HEK293 (cell line): ENCODE results near the gene CPA4.

Source experiments
- CTCF ChIA-PET: fragments of 350-600 bp; formaldehyde crosslinking; extraction: SDS; loops from one replicate; lab custom pipeline; 2021; ENCODE audit warnings: antibody characterized with exemption; lab: Yijun Ruan, JAX
- POLR2A ChIA-PET: fragments of 300-600 bp; formaldehyde crosslinking; extraction: SDS; loops from one replicate; lab custom pipeline; 2020; ENCODE audit warnings: antibody characterized with exemption, inconsistent platforms; lab: Yijun Ruan, JAX
- H3K27ac ChIP-seq: fragments of 200-500 bp; sonication (Bioruptor generic); 2 replicates; pipeline ENCODE4 v1.5.1; 2014; ENCODE audit warnings: low read depth, low read length, control low read depth, inconsistent platforms; ENCODE audit errors: extremely low read depth
- H3K36me3 ChIP-seq, 2 experiments: fragments of 200-500 bp in 1 of 2; sonication (Bioruptor generic) in 1 of 2; 1 replicate in 1 of 2; 2 replicates in 1 of 2; pipeline ENCODE4 v1.5.1; 2014 to 2017; ENCODE audit warnings: inconsistent platforms in 2 of 2, low read length in 2 of 2; ENCODE audit not compliant: control insufficient read depth in 2 of 2, insufficient read depth in 1 of 2
- H3K4me1 ChIP-seq: fragments of 200-500 bp; sonication (Bioruptor generic); 2 replicates; pipeline ENCODE4 v1.5.1; 2014; ENCODE audit warnings: mild to moderate bottlenecking, low read length, inconsistent platforms; ENCODE audit not compliant: control insufficient read depth, insufficient read depth
- H3K4me3 ChIP-seq: 2 replicates; pipeline ENCODE4 v1.5.1; 2011; ENCODE audit warnings: low read depth, mild to moderate bottlenecking, control low read depth, low read length, moderate library complexity
- H3K9me3 ChIP-seq: fragments of 200-500 bp; sonication (Bioruptor generic); 2 replicates; pipeline ENCODE4 v1.5.1; 2014; ENCODE audit warnings: low read depth, low read length, inconsistent platforms; ENCODE audit not compliant: control insufficient read depth, insufficient read depth
- BCL11B ChIP-seq: fragments of 450-650 bp; formaldehyde crosslinking; IDR thresholded peaks from 2 replicates; pipeline ENCODE4 v1.5.1; 2016; ENCODE audit warnings: low read depth, missing biosample characterization, missing genetic modification characterization
- GLI2 ChIP-seq: fragments of 450-650 bp; formaldehyde crosslinking; IDR thresholded peaks from 2 replicates; pipeline ENCODE4; 2017; ENCODE audit warnings: missing biosample characterization, missing genetic modification characterization, low read depth, borderline replicate concordance
- HOXA7 ChIP-seq: sonication (generic); formaldehyde crosslinking; IDR thresholded peaks from 2 replicates; pipeline ENCODE4 v1.8.1; 2022; ENCODE audit warnings: missing genetic modification reagents, borderline replicate concordance
- PRDM1 ChIP-seq: fragments of 450-650 bp; formaldehyde crosslinking; IDR thresholded peaks from 2 replicates; pipeline ENCODE4; 2016; ENCODE audit warnings: missing biosample characterization, missing genetic modification characterization
- SCRT1 ChIP-seq: fragments of 450-650 bp; formaldehyde crosslinking; IDR thresholded peaks from 2 replicates; pipeline ENCODE4 v1.5.1; 2016; ENCODE audit warnings: missing biosample characterization, missing genetic modification characterization, borderline replicate concordance
- SP3 ChIP-seq: fragments of 450-650 bp; formaldehyde crosslinking; IDR thresholded peaks from 2 replicates; pipeline ENCODE4 v1.5.1; 2016; ENCODE audit warnings: missing biosample characterization, missing genetic modification characterization
- ZBTB17 ChIP-seq: fragments of 450-650 bp; formaldehyde crosslinking; IDR thresholded peaks from 2 replicates; pipeline ENCODE4 v1.5.1; 2016; ENCODE audit warnings: missing biosample characterization, missing genetic modification characterization
- ZFP69B ChIP-seq: fragments of 450-650 bp; formaldehyde crosslinking; IDR thresholded peaks from 2 replicates; pipeline ENCODE4 v1.5.1; 2016; ENCODE audit warnings: missing biosample characterization, missing genetic modification characterization
- ZNF133 ChIP-seq: fragments of 450-650 bp; formaldehyde crosslinking; IDR thresholded peaks from 2 replicates; pipeline ENCODE4 v1.5.1; 2016; ENCODE audit warnings: missing biosample characterization, missing genetic modification characterization
- ZNF138 ChIP-seq: fragments of 450-650 bp; formaldehyde crosslinking; IDR thresholded peaks from 2 replicates; pipeline ENCODE4 v1.5.1; 2016; ENCODE audit warnings: missing biosample characterization, missing genetic modification characterization, borderline replicate concordance
- ZNF146 ChIP-seq: fragments of 450-650 bp; formaldehyde crosslinking; IDR thresholded peaks from 2 replicates; pipeline ENCODE4 v1.5.1; 2016; ENCODE audit warnings: missing biosample characterization, missing genetic modification characterization
- ZNF211 ChIP-seq: fragments of 450-650 bp; formaldehyde crosslinking; IDR thresholded peaks from 2 replicates; pipeline ENCODE4 v1.5.1; 2016; ENCODE audit warnings: low read depth, missing biosample characterization, missing genetic modification characterization
- ZNF274 ChIP-seq, 2 experiments: fragments of 200-500 bp in 1 of 2; fragments of 450-650 bp in 1 of 2; sonication (Bioruptor generic) in 1 of 2; formaldehyde crosslinking in 1 of 2; IDR thresholded peaks; 2 replicates each; pipeline versions ENCODE4 v1.5.1 to v1.6.1; 2014 to 2016; ENCODE audit warnings: borderline replicate concordance in 1 of 2, inconsistent platforms in 1 of 2, low read length in 1 of 2, missing biosample characterization in 1 of 2, missing genetic modification characterization in 1 of 2
- ZNF416 ChIP-seq: fragments of 450-650 bp; formaldehyde crosslinking; IDR thresholded peaks from 2 replicates; pipeline ENCODE4 v1.5.1; 2016; ENCODE audit warnings: missing biosample characterization, missing genetic modification characterization
- ZNF473 ChIP-seq: fragments of 450-650 bp; formaldehyde crosslinking; IDR thresholded peaks from 2 replicates; pipeline ENCODE4 v1.5.1; 2017; ENCODE audit warnings: missing biosample characterization, missing genetic modification characterization
- ZNF48 ChIP-seq: fragments of 450-650 bp; formaldehyde crosslinking; IDR thresholded peaks from 2 replicates; pipeline ENCODE4 v1.5.1; 2016; ENCODE audit warnings: missing biosample characterization, missing genetic modification characterization
- ZNF571 ChIP-seq: fragments of 450-650 bp; formaldehyde crosslinking; IDR thresholded peaks from 2 replicates; pipeline ENCODE4 v1.5.0; 2017; ENCODE audit warnings: missing biosample characterization, missing genetic modification characterization
- ZNF596 ChIP-seq: fragments of 450-650 bp; IDR thresholded peaks from 2 replicates; pipeline ENCODE4 v1.5.0; 2018; ENCODE audit warnings: missing biosample characterization, mild to moderate bottlenecking, missing genetic modification characterization, moderate library complexity
- ZNF621 ChIP-seq: fragments of 450-650 bp; formaldehyde crosslinking; IDR thresholded peaks from 2 replicates; pipeline ENCODE4 v1.5.1; 2017; ENCODE audit warnings: missing biosample characterization, missing genetic modification characterization
- ZNF626 ChIP-seq: fragments of 450-650 bp; sonication (Bioruptor Pico); formaldehyde crosslinking; IDR thresholded peaks from 2 replicates; pipeline ENCODE4 v1.5.1; 2018; ENCODE audit warnings: missing biosample characterization, missing genetic modification characterization, inconsistent platforms
- ZSCAN30 ChIP-seq: fragments of 450-650 bp; IDR thresholded peaks from 2 replicates; pipeline ENCODE4 v1.5.1; 2018; ENCODE audit warnings: missing biosample characterization, mild to moderate bottlenecking, missing genetic modification characterization, moderate library complexity
- TF ChIP-seq, protein P1 (sequence below): fragments of 450-650 bp; formaldehyde crosslinking; IDR thresholded peaks from 2 replicates; pipeline ENCODE4 v1.5.1; 2016; ENCODE audit warnings: missing biosample characterization, missing genetic modification characterization
- TF ChIP-seq, protein P2 (sequence below): fragments of 450-650 bp; formaldehyde crosslinking; optimal IDR thresholded peaks from 2 replicates; pipeline ENCODE3; 2016; ENCODE audit warnings: missing biosample characterization, mild to moderate bottlenecking, missing genetic modification characterization

CPA4 gene

DNA sequence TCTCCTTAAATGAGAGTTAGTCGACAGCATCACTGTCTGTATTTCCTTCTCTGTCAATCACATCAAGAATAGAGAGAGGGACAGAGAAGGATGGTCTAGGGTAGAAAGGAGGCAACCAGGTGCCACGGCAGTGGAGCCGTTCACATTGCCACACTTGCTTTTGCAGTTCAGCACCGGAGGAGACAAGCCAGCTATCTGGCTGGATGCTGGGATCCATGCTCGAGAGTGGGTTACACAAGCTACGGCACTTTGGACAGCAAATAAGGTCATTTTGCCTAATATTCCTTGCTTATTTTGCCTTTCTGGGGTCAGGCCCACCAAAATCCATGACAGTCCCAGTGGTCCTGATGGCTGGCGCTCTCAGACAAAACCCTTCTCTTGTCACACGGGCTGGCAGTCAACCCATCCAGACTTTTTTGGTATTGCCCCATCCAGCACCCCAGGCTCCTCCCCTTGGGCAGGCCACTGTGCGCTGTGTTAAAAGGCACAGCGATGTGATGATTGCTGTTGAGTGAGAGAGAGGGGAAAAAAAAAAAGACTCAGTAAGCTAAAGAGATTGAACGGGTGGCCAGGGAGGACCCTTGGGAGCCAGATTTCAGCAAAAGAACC lies 17.9 kb upstream of the CPA4 start (continued):
- TF ChIP-seq, protein P1, sequence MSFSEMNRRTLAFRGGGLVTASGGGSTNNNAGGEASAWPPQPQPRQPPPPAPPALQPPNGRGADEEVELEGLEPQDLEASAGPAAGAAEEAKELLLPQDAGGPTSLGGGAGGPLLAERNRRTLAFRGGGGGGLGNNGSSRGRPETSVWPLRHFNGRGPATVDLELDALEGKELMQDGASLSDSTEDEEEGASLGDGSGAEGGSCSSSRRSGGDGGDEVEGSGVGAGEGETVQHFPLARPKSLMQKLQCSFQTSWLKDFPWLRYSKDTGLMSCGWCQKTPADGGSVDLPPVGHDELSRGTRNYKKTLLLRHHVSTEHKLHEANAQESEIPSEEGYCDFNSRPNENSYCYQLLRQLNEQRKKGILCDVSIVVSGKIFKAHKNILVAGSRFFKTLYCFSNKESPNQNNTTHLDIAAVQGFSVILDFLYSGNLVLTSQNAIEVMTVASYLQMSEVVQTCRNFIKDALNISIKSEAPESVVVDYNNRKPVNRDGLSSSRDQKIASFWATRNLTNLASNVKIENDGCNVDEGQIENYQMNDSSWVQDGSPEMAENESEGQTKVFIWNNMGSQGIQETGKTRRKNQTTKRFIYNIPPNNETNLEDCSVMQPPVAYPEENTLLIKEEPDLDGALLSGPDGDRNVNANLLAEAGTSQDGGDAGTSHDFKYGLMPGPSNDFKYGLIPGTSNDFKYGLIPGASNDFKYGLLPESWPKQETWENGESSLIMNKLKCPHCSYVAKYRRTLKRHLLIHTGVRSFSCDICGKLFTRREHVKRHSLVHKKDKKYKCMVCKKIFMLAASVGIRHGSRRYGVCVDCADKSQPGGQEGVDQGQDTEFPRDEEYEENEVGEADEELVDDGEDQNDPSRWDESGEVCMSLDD (tag by site-specific recombination) = no peak

DNA sequence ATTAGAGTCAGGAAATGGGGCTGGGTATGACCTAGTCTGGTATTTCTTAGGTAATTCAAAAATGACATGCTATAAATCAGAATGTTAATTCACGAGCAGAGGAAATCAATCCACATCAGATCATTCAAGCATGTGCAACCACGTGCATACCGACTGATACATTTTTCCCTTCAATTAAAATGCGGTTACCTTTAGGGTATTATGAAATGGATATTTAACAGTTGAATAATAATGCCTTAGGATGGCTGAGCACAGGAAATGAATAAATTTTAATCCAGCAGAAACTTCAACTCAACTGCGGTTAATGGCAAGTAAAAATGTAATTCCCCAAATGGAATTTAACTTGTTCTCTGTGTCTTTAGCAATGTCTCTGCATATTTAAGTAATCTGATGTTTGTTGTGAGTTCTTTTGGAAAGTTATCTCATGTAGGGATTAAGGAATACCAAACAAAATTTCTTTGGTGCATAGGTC lies 17.1 kb upstream of the CPA4 start:
- Histone ChIP-seq H3K9me3 (no peaks in the 10 kb centered on the region), H3K4me1 (no peaks in the 10 kb centered on the region), H3K27ac (no peak overlapping the region), H3K4me3 (no peak overlapping the region), H3K36me3 (no peaks in the 10 kb centered on the region)
- CTCF ChIA-PET = interaction anchor here (0.6 kb wide), 1 partner anchor 678 kb away, joined by 3 read pairs; no protein-coding TSS in a partner anchor
- TF ChIP-seq SP3 (tag by site-specific recombination) = no peak
- TF ChIP-seq ZFP69B (tag by site-specific recombination) = no peak
- TF ChIP-seq ZNF274 (IDR thresholded peaks at IDR 0.05; ENCODE audit: low read length) = no peak
- no peak for TF ChIP-seq ZNF274 (tag by site-specific recombination; IDR thresholded peaks at IDR 0.05; ENCODE audit: borderline replicate concordance)
- TF ChIP-seq ZNF571 = no peak
- TF ChIP-seq ZNF133 (tag by site-specific recombination) = no peak
- TF ChIP-seq ZNF626 (tag by site-specific recombination) = no peak
- no peak for TF ChIP-seq ZNF596 (tag by site-specific recombination)
- TF ChIP-seq ZNF621 = no peak
- TF ChIP-seq GLI2 (tag by site-specific recombination) = no peak
- TF ChIP-seq BCL11B (tag by site-specific recombination) = no peak
- no peak for TF ChIP-seq PRDM1 (tag by site-specific recombination)
- no peak for TF ChIP-seq ZSCAN30 (tag by site-specific recombination)
- TF ChIP-seq ZNF416 (tag by site-specific recombination) = no peak
- TF ChIP-seq ZNF48 (tag by site-specific recombination) = no peak
- POLR2A ChIA-PET = no interaction called here

DNA sequence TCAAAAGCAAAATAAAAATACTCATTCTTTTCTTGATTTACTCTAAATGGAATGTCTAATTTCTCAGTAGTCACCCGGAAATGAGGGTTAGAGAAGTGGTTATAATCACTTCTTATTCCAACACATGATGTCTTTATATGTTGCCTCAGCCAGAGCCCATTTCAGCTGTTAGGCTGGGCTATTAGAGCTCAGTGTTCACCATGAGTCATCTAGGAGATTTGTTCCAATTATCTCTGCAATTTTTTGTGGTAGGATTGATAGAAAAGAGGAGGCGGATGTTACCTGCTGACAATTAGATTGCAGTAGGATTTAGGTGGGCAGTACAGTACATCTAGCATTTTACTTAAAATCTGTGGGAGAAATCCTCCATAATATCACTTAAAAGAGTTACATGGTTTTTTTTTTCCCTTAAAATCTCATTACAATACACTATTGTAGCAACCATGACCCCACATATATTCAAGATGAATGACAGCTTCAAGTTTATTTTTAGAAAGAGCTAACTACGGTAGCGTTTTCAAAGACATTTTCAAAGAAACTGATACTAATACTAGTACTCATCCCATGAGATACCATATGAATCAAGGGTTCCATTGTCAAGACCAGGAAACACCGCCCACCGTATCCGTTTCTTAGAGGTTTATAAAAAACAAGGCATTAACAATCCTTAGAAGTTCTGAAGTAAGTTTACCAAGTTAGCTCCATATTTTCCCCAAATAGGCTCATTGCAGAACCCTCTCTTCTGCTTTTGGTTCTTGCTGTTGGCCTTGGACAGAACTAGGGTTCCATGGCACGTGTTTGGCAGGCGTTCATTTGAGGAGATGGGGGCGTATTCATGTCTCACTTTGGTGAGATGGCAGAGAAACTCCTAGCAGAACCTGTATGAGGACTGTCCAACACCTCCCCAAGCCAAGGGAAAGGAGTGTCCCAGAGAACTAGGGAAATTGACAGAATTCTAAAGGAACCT lies 15.9 kb upstream of the CPA4 start:
- Histone ChIP-seq H3K4me1 (no peaks in the 10 kb centered on the region), H3K4me3 (no peak overlapping the region), H3K36me3 (no peaks in the 10 kb centered on the region), H3K9me3 (no peaks in the 10 kb centered on the region), H3K27ac (no peak overlapping the region)
- CTCF ChIA-PET = interaction anchor here (0.5 to 1.9 kb wide), 7 partner anchors 11 to 423 kb away, joined by 3 to 5 read pairs (median 3); partner anchors contain the start of genes CEP41 and TMEM209
- POLR2A ChIA-PET = no interaction called here
- TF ChIP-seq ZNF146 (tag by site-specific recombination) = no peak
- TF ChIP-seq ZNF138 (tag by site-specific recombination) = no peak
- TF ChIP-seq HOXA7 (CRISPR knock-in tag) = no peak
- no peak for TF ChIP-seq ZNF473 (tag by site-specific recombination)
- TF ChIP-seq ZNF211 (tag by site-specific recombination) = no peak
- TF ChIP-seq, protein P2, sequence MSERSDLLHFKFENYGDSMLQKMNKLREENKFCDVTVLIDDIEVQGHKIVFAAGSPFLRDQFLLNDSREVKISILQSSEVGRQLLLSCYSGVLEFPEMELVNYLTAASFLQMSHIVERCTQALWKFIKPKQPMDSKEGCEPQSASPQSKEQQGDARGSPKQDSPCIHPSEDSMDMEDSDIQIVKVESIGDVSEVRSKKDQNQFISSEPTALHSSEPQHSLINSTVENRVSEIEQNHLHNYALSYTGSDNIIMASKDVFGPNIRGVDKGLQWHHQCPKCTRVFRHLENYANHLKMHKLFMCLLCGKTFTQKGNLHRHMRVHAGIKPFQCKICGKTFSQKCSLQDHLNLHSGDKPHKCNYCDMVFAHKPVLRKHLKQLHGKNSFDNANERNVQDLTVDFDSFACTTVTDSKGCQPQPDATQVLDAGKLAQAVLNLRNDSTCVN (tag by site-specific recombination) = no peak
- TF ChIP-seq SCRT1 (tag by site-specific recombination) = no peak
- TF ChIP-seq, protein P1 (tag by site-specific recombination) = no peak
- no peak for TF ChIP-seq ZBTB17
